NCI-H2196 (cell line): Measurements from ENCODE around the gene CNGA1.

ENCODE experiments used
- DNase-seq: peaks from one replicate; lab custom pipeline; 2025; ENCODE audit not compliant: unreplicated experiment; lab: John Stamatoyannopoulos, UW

The CNGA1 gene

GRCh38 chr4:48016141-48017107 lies at the start of gene CNGA1, which contains the start of gene NIPAL1:
TSS of gene CNGA1 (minus strand) at chr4:48016681. CDS start at chr4:47952689, 63,992 bp downstream.
TSS of gene NIPAL1 (plus strand) at chr4:48016772. CDS start at chr4:48016840, 68 bp downstream.
- peak; percentile 84 for DNase-seq

- DNase-seq: no peak
Observed at GRCh38 chr4:48065587-48066052, 49.1 kb upstream of the CNGA1 start.

GRCh38 chr4:48064349-48064748 lies 47.9 kb upstream of the CNGA1 start:
- DNase-seq: no peak

GRCh38 chr4:48058617-48059530 lies 42.4 kb upstream of the CNGA1 start:
- DNase-seq: no peak

DNA sequence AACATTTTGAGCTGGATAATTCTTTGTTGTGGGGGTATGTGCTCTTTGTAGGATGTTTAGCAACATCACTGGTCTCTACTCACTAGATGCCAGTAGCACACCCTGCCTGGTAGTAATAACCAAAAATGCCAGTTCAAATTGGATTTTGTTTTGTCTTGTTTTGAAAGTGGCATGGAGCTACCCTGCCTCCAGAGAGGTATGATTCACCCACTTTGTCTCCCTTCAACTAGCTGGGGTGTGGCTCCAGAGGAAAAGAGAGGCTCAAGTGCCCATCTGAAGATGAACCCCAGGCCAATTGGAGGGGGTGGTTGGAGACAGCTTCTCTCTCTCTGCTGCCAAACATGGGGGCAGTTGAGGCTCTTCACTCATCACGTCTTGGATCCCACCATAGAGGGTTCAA lies 34.6 kb upstream of the CNGA1 start:
- no peak for DNase-seq

- no peak for DNase-seq
Observed at GRCh38 chr4:48049483-48049882, 33.0 kb upstream of the CNGA1 start.

GRCh38 chr4:48047896-48048295 lies 31.4 kb upstream of the CNGA1 start:
- DNase-seq: no peak

DNA sequence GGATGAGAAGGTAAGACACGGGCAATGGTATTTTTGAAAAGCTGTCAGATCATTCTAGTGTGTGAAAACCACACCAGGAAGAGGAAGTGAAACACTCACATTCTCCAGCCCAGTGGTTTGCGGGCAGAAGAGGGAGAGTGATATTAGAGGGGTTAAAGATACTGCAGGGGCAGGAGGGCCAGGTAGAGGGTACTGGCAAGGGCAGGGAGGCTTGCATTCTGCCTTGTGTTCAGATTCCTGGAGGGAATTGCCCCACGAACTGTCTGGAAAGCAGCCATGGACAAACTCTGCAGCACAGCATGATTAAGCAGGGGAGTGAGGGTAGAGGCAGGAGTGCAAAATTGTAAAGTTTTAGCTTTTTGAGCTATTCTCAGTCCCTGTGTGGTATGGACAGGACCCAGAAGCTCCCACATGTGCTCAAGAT lies 31.0 kb upstream of the CNGA1 start:
- DNase-seq: no peak

GRCh38 chr4:48046059-48046458 lies 29.6 kb upstream of the CNGA1 start:
- DNase-seq: no peak

DNA sequence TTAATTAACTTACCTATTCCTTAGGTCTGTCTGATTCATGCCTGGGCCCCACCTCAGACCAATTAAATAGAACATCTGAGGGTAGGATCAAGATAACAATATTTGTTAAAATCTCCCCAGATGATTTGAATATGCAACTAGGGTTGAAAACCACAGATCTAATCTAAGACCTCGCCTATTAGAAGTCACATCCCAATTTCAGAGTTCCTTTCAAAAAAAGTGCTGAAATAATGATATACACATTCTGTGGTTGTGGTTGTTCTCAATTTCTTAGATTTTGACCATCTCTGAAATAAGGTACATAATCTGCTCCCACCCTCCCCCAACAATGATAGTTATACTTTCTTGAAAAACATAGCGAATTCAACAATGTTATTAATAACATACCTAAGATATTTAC lies 27.8 kb upstream of the CNGA1 start:
- no peak for DNase-seq

DNA sequence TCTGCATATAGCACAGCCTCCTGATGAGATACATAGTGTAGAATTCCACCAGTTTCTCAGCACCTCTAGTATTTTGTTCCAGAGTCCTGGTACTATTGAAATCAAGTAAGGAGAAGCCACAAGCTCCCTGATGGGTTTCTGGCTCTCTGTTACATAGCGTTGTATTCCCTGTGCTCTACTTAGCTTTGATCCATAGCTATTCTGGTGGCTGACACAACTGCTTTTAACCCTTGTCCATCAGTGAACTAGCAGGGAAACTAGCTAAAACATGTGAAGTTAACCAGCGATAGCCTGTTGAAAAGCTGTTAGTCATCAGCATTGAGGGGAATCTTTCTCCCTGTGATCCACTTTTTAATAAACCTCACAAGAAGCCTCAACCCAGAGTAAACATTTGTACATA lies 27.0 kb upstream of the CNGA1 start:
- DNase-seq: no peak

DNA sequence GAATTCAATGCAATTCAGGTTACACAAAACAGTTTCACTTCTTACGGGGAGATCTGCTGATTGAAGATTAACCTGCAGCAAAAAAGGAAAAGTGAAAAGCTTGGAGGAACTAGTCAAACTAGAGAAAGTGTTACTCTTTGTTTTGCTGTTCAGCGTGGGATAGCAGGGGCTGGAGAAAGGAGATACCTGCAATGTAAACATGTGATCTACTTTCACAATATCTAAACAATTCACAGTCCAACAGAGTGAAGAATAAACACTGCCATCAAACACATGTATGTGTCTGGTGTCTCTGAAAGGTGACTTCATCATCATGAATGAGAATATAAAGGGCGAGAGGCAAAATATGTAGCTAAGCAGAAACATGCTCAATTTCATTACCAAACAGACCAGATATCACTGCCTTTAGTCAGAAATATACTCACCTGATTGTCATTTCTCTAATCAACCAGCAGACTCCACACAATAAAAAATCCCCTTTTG lies 26.5 kb upstream of the CNGA1 start:
- no peak for DNase-seq

DNA sequence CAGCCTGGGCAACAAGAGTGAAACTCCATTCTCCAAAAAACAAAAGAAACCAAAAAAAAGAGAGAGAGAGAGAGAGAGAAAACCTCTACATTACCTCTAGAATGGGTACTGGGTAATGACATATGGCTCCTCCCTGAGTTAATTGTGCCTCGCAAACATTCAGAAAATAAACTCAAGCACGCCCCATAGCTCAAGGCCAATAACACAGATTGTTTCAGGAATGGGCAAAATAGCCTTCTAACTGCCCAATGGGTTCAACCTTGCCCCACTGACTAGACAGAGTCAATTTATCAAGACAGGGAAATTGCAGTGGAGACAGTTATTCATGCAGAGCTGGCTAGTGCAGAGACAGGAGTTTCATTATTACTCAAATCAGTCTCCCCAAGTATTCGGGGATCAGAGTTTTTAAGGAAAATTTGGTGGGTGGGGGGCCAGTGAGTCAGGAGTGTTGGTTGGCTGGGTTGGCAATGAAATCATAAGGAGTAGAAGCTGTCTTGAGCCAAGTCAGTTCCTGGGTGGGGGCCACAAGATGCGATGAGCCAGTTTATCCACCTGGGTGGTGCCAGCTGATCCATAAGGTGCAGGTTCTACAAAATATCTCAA lies 25.2 kb upstream of the CNGA1 start:
- no peak for DNase-seq

GRCh38 chr4:48039561-48039960 lies 23.1 kb upstream of the CNGA1 start:
- DNase-seq: no peak

DNA sequence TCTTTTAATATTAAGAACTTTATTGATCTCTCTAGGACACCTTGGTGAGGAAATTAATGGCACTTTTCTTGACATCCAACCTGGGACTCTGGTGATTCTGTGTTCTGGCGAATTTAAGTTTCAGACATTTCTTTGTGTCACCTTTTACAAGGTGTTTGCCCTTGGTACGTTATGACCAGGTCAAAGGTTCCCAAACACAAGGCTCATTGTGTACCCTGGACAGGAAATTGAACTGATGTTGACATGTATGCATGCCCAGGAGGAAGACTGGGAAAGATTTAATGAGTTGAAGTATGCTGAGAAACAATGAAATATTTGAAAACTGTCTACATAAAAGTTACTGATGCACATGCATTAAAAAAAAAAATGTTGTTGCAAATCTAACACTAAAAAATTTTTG lies 22.2 kb upstream of the CNGA1 start:
- no peak for DNase-seq

DNA sequence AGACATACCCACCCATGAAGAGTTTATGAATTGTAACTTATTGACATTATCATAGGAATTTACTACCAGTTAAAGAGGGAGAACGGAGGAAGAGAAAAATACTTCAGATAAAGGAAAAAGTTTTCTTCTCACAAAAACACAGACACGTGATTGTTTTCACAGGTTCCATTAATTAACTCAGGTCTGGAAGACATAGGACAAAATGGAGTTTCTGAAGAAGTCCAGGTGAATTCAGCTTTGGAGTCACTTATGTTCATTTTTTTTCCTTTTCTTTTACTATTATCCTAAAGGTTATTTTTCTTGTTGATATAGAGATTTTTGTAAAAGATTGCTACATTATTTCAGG lies 20.6 kb upstream of the CNGA1 start:
- DNase-seq: no peak

GRCh38 chr4:48035952-48036351 lies 19.5 kb upstream of the CNGA1 start:
- DNase-seq: no peak

DNA sequence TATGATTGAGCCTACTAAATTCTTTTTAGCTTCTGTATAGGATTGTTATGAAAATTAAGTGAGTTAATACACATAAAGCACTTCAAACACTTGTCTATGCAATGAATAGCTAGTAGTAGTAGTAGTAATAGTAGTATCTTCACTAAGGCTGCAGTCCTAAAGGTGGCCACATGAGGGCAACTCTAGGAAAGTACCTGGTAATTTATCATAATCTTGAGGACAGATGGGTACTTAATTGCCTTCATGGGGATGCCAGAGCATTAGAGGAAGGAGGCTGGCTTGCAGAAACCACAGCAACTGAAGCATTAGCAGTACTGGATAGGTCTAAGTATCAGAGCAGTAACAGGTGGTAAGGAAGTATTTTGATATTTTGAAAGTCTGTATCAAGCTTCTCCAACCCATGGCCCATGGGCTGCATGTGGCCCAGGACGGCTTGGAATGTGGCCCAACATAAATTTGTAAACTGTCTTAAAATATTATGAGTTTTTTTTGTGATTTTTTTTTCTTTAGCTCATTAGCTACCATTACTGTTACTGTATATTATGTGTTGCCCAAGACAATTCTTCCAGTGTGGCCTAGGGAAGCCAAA lies 17.4 kb upstream of the CNGA1 start:
- peak; percentile 4 for DNase-seq

DNA sequence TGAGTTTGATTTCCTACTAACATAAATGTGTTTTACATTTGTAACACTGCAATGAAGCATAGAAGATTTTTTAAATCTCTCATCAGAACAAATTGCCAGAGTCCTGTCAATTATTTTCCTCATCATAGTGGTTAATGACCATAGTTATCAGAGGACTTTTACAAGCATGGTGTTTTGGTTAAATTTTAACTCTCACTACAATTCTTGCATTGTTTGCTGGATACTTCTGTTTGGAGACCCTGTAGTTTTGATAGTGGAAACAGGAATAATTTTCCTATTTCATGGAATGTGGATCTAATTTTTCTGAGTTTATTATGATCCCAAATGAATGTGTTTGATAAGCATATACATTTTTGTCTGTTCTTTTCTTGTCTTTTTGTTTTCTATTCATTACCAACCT lies 16.9 kb upstream of the CNGA1 start:
- no peak for DNase-seq

- no peak for DNase-seq
Observed at GRCh38 chr4:48032721-48033120, 16.2 kb upstream of the CNGA1 start.
